H9 (cell line): ENCODE data around the gene TMEM209. TPM values are rescaled to one million over a fixed set of nuclear protein-coding genes. Genes with fewer than 3 reads are reported as not detected.
A peak's percentile ranks its signal among the peaks of the same experiment; 100 is the strongest.

Experiments used
- DNase-seq: peaks from one replicate; pipeline ENCODE4 v3.0.0-alpha.2; 2017
- H2AFZ ChIP-seq: one replicate; pipeline ENCODE4 v1.6.1; 2013; ENCODE audit warnings: mild to moderate bottlenecking, low read length, control low read depth, moderate library complexity
- H2AK5ac ChIP-seq: 2 replicates; pipeline ENCODE4 v1.6.1; 2013; ENCODE audit warnings: low read length, control low read depth, mixed read lengths; ENCODE audit not compliant: insufficient read length
- H2BK120ac ChIP-seq: one replicate; pipeline ENCODE4 v1.6.1; 2013; ENCODE audit warnings: low read depth, mild to moderate bottlenecking, low read length, control low read depth, inconsistent platforms; ENCODE audit not compliant: poor library complexity, severe bottlenecking
- H2BK12ac ChIP-seq: 2 replicates; pipeline ENCODE4 v1.6.1; 2013; ENCODE audit warnings: low read length, control low read depth, mixed read lengths, low read depth; ENCODE audit not compliant: insufficient read length
- H2BK15ac ChIP-seq: 2 replicates; pipeline ENCODE4 v1.6.1; 2013; ENCODE audit warnings: low read depth, low read length, control low read depth
- H2BK20ac ChIP-seq: one replicate; pipeline ENCODE4 v1.6.1; 2013; ENCODE audit warnings: low read depth, mild to moderate bottlenecking, low read length, control low read depth, inconsistent platforms; ENCODE audit not compliant: poor library complexity, severe bottlenecking
- H2BK5ac ChIP-seq: 2 replicates; pipeline ENCODE4 v1.6.1; 2013; ENCODE audit warnings: low read length, control low read depth, mixed read lengths; ENCODE audit not compliant: insufficient read length
- H3K14ac ChIP-seq: 2 replicates; pipeline ENCODE4 v1.6.1; 2013; ENCODE audit warnings: low read length, control low read depth; ENCODE audit not compliant: insufficient read depth
- H3K18ac ChIP-seq: 2 replicates; pipeline ENCODE4 v1.6.1; 2013; ENCODE audit warnings: low read depth, mild to moderate bottlenecking, mixed read lengths, low read length, control low read depth; ENCODE audit not compliant: insufficient read length
- H3K23ac ChIP-seq: 2 replicates; pipeline ENCODE4 v1.6.1; 2013; ENCODE audit warnings: low read length, control low read depth, mixed read lengths, low read depth; ENCODE audit not compliant: insufficient read length
- H3K23me2 ChIP-seq: 2 replicates; pipeline ENCODE4 v1.6.1; 2013; ENCODE audit warnings: low read depth, mild to moderate bottlenecking, mixed read lengths, low read length, control low read depth; ENCODE audit not compliant: insufficient read length, poor library complexity, severe bottlenecking
- H3K27ac ChIP-seq: 2 replicates; pipeline ENCODE4 v1.5.1; 2013; ENCODE audit warnings: low read length, control low read depth, mixed read lengths, low read depth; ENCODE audit not compliant: insufficient read length
- H3K27me3 ChIP-seq: 2 replicates; pipeline ENCODE4 v1.6.1; 2013; ENCODE audit warnings: low read length, control low read depth, inconsistent platforms; ENCODE audit not compliant: insufficient read depth
- H3K4ac ChIP-seq: 2 replicates; pipeline ENCODE4 v1.6.1; 2013; ENCODE audit warnings: low read depth, mild to moderate bottlenecking, control low read depth, inconsistent platforms, low read length, moderate library complexity
- H3K4me1 ChIP-seq: 2 replicates; pipeline ENCODE4 v1.6.1; 2013; ENCODE audit warnings: low read length, control low read depth, inconsistent platforms; ENCODE audit not compliant: insufficient read depth
- H3K4me2 ChIP-seq: 2 replicates; pipeline ENCODE4 v1.6.1; 2013; ENCODE audit warnings: low read length, control low read depth, mixed read lengths; ENCODE audit not compliant: insufficient read length, insufficient read depth
- H3K56ac ChIP-seq: 2 replicates; pipeline ENCODE4 v1.6.1; 2013; ENCODE audit warnings: low read depth, mild to moderate bottlenecking, mixed read lengths, low read length, control low read depth; ENCODE audit not compliant: insufficient read length
- H3K79me1 ChIP-seq: 2 replicates; pipeline ENCODE4 v1.6.1; 2013; ENCODE audit warnings: low read depth, mild to moderate bottlenecking, moderate library complexity, low read length, control low read depth, inconsistent platforms; ENCODE audit not compliant: insufficient read depth, poor library complexity, severe bottlenecking
- H3K79me2 ChIP-seq: 2 replicates; pipeline ENCODE4 v1.6.1; 2013; ENCODE audit warnings: low read length, control low read depth, inconsistent platforms; ENCODE audit not compliant: insufficient read depth
- H3K9ac ChIP-seq: 2 replicates; pipeline ENCODE4 v1.6.1; 2013; ENCODE audit warnings: low read length, control low read depth, mixed read lengths; ENCODE audit not compliant: insufficient read length; ENCODE audit errors: extremely low read depth
- H3K9me3 ChIP-seq: one replicate; pipeline ENCODE4 v1.6.1; 2013; ENCODE audit warnings: low read depth, low read length, inconsistent platforms; ENCODE audit not compliant: control insufficient read depth
- H3T11ph ChIP-seq: one replicate; pipeline ENCODE4 v1.6.1; 2013; ENCODE audit warnings: mild to moderate bottlenecking, low read length, control low read depth, inconsistent platforms
- H4K20me1 ChIP-seq: one replicate; pipeline ENCODE4 v1.6.1; 2013; ENCODE audit not compliant: control insufficient read depth, insufficient read length, insufficient read depth
- H4K5ac ChIP-seq: 2 replicates; pipeline ENCODE4 v1.6.1; 2013; ENCODE audit warnings: low read depth, mild to moderate bottlenecking, mixed read lengths, low read length, control low read depth; ENCODE audit not compliant: insufficient read length
- H4K8ac ChIP-seq: replicated peaks from 2 replicates; pipeline ENCODE4 v1.6.1; 2013; ENCODE audit warnings: low read length, control low read depth, mixed read lengths, low read depth; ENCODE audit not compliant: insufficient read length
- H4K91ac ChIP-seq: 2 replicates; pipeline ENCODE4 v1.6.1; 2013; ENCODE audit warnings: low read depth, mild to moderate bottlenecking, moderate library complexity, mixed read lengths, low read length, control low read depth; ENCODE audit not compliant: insufficient read length
- H3K27ac Mint-ChIP-seq, 3 experiments: 2 replicates in 2 of 3; 3 replicates in 1 of 3; pipeline ENCODE4 v1.8.0; 2020 to 2021; ENCODE audit warnings: mixed read lengths in 3 of 3, mild to moderate bottlenecking in 1 of 3, moderate library complexity in 1 of 3
- H3K27me3 Mint-ChIP-seq: 2 replicates; pipeline ENCODE4 v1.8.0; 2021; ENCODE audit warnings: low read depth, mild to moderate bottlenecking, moderate library complexity, mixed read lengths
- H3K36me3 Mint-ChIP-seq, 3 experiments: 2 replicates in 2 of 3; 3 replicates in 1 of 3; pipeline ENCODE4 v1.8.0; 2020 to 2021; ENCODE audit warnings: low read depth in 3 of 3, mixed read lengths in 3 of 3; ENCODE audit not compliant: insufficient read depth in 1 of 3
- H3K4me1 Mint-ChIP-seq, 2 experiments: 2 replicates each; pipeline ENCODE4 v1.8.0; 2020; ENCODE audit warnings: mixed read lengths in 2 of 2
- H3K4me3 Mint-ChIP-seq, 2 experiments: 2 replicates in 1 of 2; 3 replicates in 1 of 2; pipeline ENCODE4 v1.8.0; 2020 to 2021; ENCODE audit warnings: mild to moderate bottlenecking in 2 of 2, mixed read lengths in 2 of 2, moderate library complexity in 1 of 2
- H3K9me3 Mint-ChIP-seq, 2 experiments: 2 replicates in 1 of 2; 3 replicates in 1 of 2; pipeline ENCODE4 v1.8.0; 2020; ENCODE audit warnings: mild to moderate bottlenecking in 2 of 2, mixed read lengths in 2 of 2, moderate library complexity in 1 of 2
- CTCF ChIP-seq: fragments of 200-600 bp; sonication (generic); conservative IDR thresholded peaks from 3 replicates; pipeline ENCODE4 v1.8.0; 2021; ENCODE audit warnings: antibody characterized with exemption, mild to moderate bottlenecking
- WGBS: extraction: QIAGEN DNeasy Blood & Tissue Kit; methylation state at CpG from one replicate; pipeline ENCODE4 v1.1.7; 2013; ENCODE audit warnings: missing lambda C conversion rate, low lambda C conversion rate, mixed read lengths; ENCODE audit not compliant: insufficient read length; ENCODE audit errors: extremely low coverage; 5-methylcytosine and 5-hydroxymethylcytosine counted together
- total RNA-seq: library from RNA; stranded (reverse); gene quantifications from 2 replicates; pipeline ENCODE4 v1.2.1, GENCODE V29; 2021

TMEM209 gene
- total RNA-seq, 1 experiment from 2014 or later = 30.8 TPM

- Histone ChIP-seq H3K79me1 (no peaks in the 10 kb centered on the region), H2BK20ac (no peak overlapping the region), H3K79me2 (no peaks in the 10 kb centered on the region), H3K4ac (no peak overlapping the region), H2BK15ac (no peak overlapping the region), H3K56ac (no peak overlapping the region), H3K4me1 (0 out of 2 replicates have a peak, but pooled peaks cover 2% of the 10 kb centered on the region), H3K27ac (no peak overlapping the region), H2AK5ac (no peak overlapping the region), H3K23ac (no peak overlapping the region), H2BK12ac (no peak overlapping the region), H3K9me3 (no peaks in the 10 kb centered on the region), H3K27me3 (no peaks in the 10 kb centered on the region), H2BK120ac (no peak overlapping the region), H3K4me2 (no peak overlapping the region), H3K23me2 (peaks cover 9% of the 10 kb centered on the region), H3K18ac (peak overlapping the region; percentile 30), H4K91ac (no peak overlapping the region), H4K20me1 (no peaks in the 10 kb centered on the region), H2BK5ac (no peak overlapping the region), H4K8ac (no peak overlapping the region), H3K14ac (no peak overlapping the region), H2AFZ (no peak overlapping the region), H3T11ph (no peak overlapping the region), H3K9ac (no peak overlapping the region), H4K5ac (no peak overlapping the region)
- Mint-ChIP-seq H3K4me1 (peaks cover 26 to 35% of the 10 kb centered on the region in 2 experiments), H3K36me3 (peaks cover 2 to 10% (median 8%) of the 10 kb centered on the region in 3 experiments; a peak in 4 of 7 replicates), H3K4me3 (no peak overlapping the region), H3K27me3 (peaks cover 27% of the 10 kb centered on the region), H3K9me3 (no peaks in the 10 kb centered on the region; a peak in 1 of 5 replicates), H3K27ac (peak overlapping the region; percentile 23 to 34 (median 25); a peak in 3 of 7 replicates)
- TF ChIP-seq CTCF = no peak
- DNase-seq = no peak
- no CpG with 5 or more reads among the region's 14 CpGs for WGBS
These were observed 62.4 kb downstream of the TMEM209 start for GRCh38 chr7:130142654-130143333.
